Mucosa of gallbladder (tissue), 1 donor: Measurements from ENCODE around the gene SPRYD7. TPM values are rescaled to one million over a fixed set of nuclear protein-coding genes. Genes with fewer than 3 reads are reported as not detected.

Source experiments
- total RNA-seq: library from RNA; stranded (reverse); gene quantifications from one replicate; pipeline ENCODE4 v1.2.1, GENCODE V29; 2021
- donor health status: DM: no; HTN: no; CAD: no.

Gene SPRYD7
- total RNA-seq, 1 donor from 2014 or later, result 6.3 TPM

Other genes starting within 250 kb of the SPRYD7 start
- 34.1 TPM for gene EBPL, start 244.9 kb downstream of the SPRYD7 start, total RNA-seq
- 31.5 TPM for gene KPNA3, start 143.7 kb downstream of the SPRYD7 start, total RNA-seq
- 25.5 TPM for gene TRIM13, start 60.7 kb upstream of the SPRYD7 start, total RNA-seq
- gene KCNRG, start 79.1 kb upstream of the SPRYD7 start, total RNA-seq, result 0.26 TPM